GM19099 (cell line): ENCODE measurements around the gene CX3CL1.
A peak's percentile ranks its signal among the peaks of the same experiment; 100 is the strongest.

ENCODE experiments used
- POLR2A ChIP-seq: IDR thresholded peaks from 3 replicates; pipeline ENCODE4 v1.6.1; 2011; ENCODE audit warnings: low read depth; ENCODE audit not compliant: insufficient read length; ENCODE audit errors: extremely low read depth

The CX3CL1 gene

GRCh38 chr16:57352636-57353047 is 19.6 kb upstream of the CX3CL1 start:
- no peak for TF ChIP-seq POLR2A

GRCh38 chr16:57354311-57354710 is 18.0 kb upstream of the CX3CL1 start:
- TF ChIP-seq POLR2A = no peak

GRCh38 chr16:57355898-57356414 is 16.3 kb upstream of the CX3CL1 start:
- no peak for TF ChIP-seq POLR2A

- no peak for TF ChIP-seq POLR2A
These were observed 15.7 kb upstream of the CX3CL1 start for GRCh38 chr16:57356547-57356946.

- TF ChIP-seq POLR2A = no peak
These were observed 14.8 kb upstream of the CX3CL1 start for GRCh38 chr16:57357330-57358085.

GRCh38 chr16:57358086-57358420 is 14.2 kb upstream of the CX3CL1 start:
- no peak for TF ChIP-seq POLR2A

GRCh38 chr16:57358527-57359095 is 13.7 kb upstream of the CX3CL1 start, which contains the start of gene CCL22:
Gene CCL22 (plus strand): TSS chr16:57358783. CDS start chr16:57358817, 34 bp downstream.
- TF ChIP-seq POLR2A = peak; percentile 82

GRCh38 chr16:57360321-57360935 is 11.9 kb upstream of the CX3CL1 start:
- TF ChIP-seq POLR2A = peak; percentile 22

- TF ChIP-seq POLR2A = peak; percentile 18
These were observed 10.9 kb upstream of the CX3CL1 start for GRCh38 chr16:57361404-57361803.

GRCh38 chr16:57364143-57364542 is 8.1 kb upstream of the CX3CL1 start:
- TF ChIP-seq POLR2A = no peak

- no peak for TF ChIP-seq POLR2A
These were observed 5.7 kb upstream of the CX3CL1 start for GRCh38 chr16:57366544-57367040.

- TF ChIP-seq POLR2A = no peak
These were observed 5.1 kb upstream of the CX3CL1 start for GRCh38 chr16:57367116-57367752.

- no peak for TF ChIP-seq POLR2A
These were observed 557 bp upstream of the CX3CL1 start for GRCh38 chr16:57371494-57372371.

- TF ChIP-seq POLR2A = no peak
These were observed 1.0 kb downstream of the CX3CL1 start for GRCh38 chr16:57373117-57373947.

GRCh38 chr16:57374067-57374534 is 1.8 kb downstream of the CX3CL1 start:
- TF ChIP-seq POLR2A = no peak
